ENCODE results near the gene C11orf65.

DNA sequence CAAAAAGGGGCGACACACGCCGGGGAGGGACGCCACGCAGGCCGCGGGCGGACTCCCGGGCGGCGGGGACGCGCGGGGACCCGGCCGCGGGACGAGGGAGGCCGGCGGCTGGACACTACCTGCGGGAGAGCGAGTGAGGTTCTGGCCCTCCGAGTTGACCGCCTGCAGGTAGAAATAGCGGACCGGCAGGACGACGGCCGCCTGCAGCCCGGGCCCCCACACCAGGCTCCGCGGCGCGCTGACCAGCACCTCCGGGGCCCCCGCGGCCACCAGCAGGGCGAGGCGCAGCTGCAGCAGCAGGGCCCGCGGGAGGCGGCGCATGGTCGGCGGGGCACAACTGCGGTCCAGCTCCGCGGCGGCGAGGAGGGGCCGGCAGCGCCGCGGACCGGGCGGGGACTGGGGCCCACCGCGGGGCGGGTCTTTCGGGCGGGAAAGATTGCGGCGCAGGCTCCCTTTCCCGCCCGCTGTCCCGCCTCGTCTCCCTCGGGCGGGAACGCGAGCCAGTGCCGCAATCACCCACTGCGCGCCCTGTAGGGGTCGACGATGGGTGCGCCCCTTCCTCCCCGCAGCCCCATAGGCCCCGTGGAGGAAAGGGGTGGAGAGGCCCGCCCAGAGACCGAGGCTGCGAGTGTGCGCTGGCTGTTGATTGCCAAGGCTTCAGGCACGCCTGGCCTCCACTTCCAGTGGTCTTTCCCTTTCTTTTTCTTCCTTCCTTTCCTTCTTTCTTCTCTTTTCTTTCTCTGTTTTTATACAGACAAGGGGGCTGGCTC lies 30.9 kb upstream of the C11orf65 start, which contains the start of gene POGLUT3:
- peak in 2 of 7 experiments; percentile 11 to 29 for TF ChIP-seq CTCF (IDR thresholded peaks at IDR 0.05)
- TF ChIP-seq POLR2A (IDR thresholded peaks at IDR 0.05): peak in 1 of 3 donors; percentile 7
